K562 (cell line): ENCODE data around the gene ANO2. TPM values are rescaled to one million over a fixed set of nuclear protein-coding genes. Genes with fewer than 3 reads are reported as not detected.

Experiments used
- ATAC-seq: fragments of 200-7000 bp; cut with Tn5 transposase; 3 replicates; pipeline ENCODE4 v1.9.1; 2020; ENCODE audit warnings: moderate library complexity
- BruUV-seq: library from RNA; stranded (reverse); fragments of 400-500 nt; replicated peaks from 2 replicates; lab custom pipeline; 2021; lab: Mats Ljungman, UMichigan
- CTCF ChIA-PET: fragments of 300-600 bp; formaldehyde crosslinking; extraction: SDS; loops from one replicate; lab custom pipeline; 2021; ENCODE audit warnings: low intra/inter-chr PET ratio; lab: Yijun Ruan, JAX
- POLR2A ChIA-PET: fragments of 300-600, 350-650 bp; sonication (Branson Sonifier 250); formaldehyde crosslinking; extraction: SDS; loops from one replicate; lab custom pipeline; 2021; ENCODE audit warnings: antibody characterized with exemption, inconsistent platforms; lab: Yijun Ruan, JAX
- DNase-seq, 4 experiments: peaks; one replicate each; pipeline versions ENCODE4 v3.0.0 to v3.0.0-alpha.2; 2011 to 2018; ENCODE audit warnings: low spot score in 3 of 4, mixed read lengths in 3 of 4; ENCODE audit errors: extremely low read depth in 1 of 4
- FAIRE-seq: peaks from 2 replicates; lab custom pipeline; 2011; peaks lifted over from hg19 to GRCh38; lab: Jason Lieb, UNC
- H2AFZ ChIP-seq: 2 replicates; pipeline ENCODE4 v1.6.0; 2011; ENCODE audit warnings: low read depth, low read length, control low read depth, inconsistent platforms
- H3K27ac ChIP-seq: fragments of 200-600 bp; 3 replicates; pipeline ENCODE4 v1.8.0; 2011; ENCODE audit warnings: low read depth, mild to moderate bottlenecking, control low read depth, inconsistent platforms, low read length, moderate library complexity, mixed read lengths; ENCODE audit errors: extremely low read depth
- H3K27me3 ChIP-seq, 2 experiments: fragments of 300-600 bp in 1 of 2; 2 replicates in 1 of 2; 3 replicates in 1 of 2; pipeline versions ENCODE4 v1.6.0 to v1.8.0; 2011; ENCODE audit warnings: inconsistent platforms in 2 of 2, low read length in 2 of 2, mild to moderate bottlenecking in 1 of 2, mixed read lengths in 1 of 2, moderate library complexity in 1 of 2; ENCODE audit not compliant: control insufficient read depth in 2 of 2, insufficient read depth in 2 of 2
- H3K36me3 ChIP-seq: fragments of 300-600 bp; 3 replicates; pipeline ENCODE4 v1.8.0; 2011; ENCODE audit warnings: mild to moderate bottlenecking, low read length, inconsistent platforms; ENCODE audit not compliant: control insufficient read depth, insufficient read depth
- H3K4me1 ChIP-seq, 2 experiments: fragments of 200-600 bp in 1 of 2; replicated peaks in 1 of 2; 2 replicates in 1 of 2; 3 replicates in 1 of 2; pipeline versions ENCODE4 v1.5.1 to v1.8.0; 2011; ENCODE audit warnings: inconsistent platforms in 2 of 2, low read length in 2 of 2, mild to moderate bottlenecking in 1 of 2, mixed read lengths in 1 of 2, moderate library complexity in 1 of 2; ENCODE audit not compliant: control insufficient read depth in 2 of 2, insufficient read depth in 2 of 2
- H3K4me2 ChIP-seq: 2 replicates; pipeline ENCODE4 v1.6.1; 2011; ENCODE audit warnings: low read length, control low read depth, inconsistent platforms, mixed read lengths; ENCODE audit not compliant: insufficient read depth
- H3K4me3 ChIP-seq: fragments of 200-600 bp; sonication (generic), shearing (Covaris generic); 2 replicates; pipeline ENCODE4 v1.5.1; 2016; ENCODE audit warnings: control low read depth, inconsistent platforms
- H3K79me2 ChIP-seq: fragments of 200-600 bp; 3 replicates; pipeline ENCODE4 v1.8.0; 2011; ENCODE audit warnings: low read length, inconsistent platforms; ENCODE audit not compliant: control insufficient read depth, insufficient read depth
- H3K9ac ChIP-seq, 2 experiments: 2 replicates each; pipeline versions ENCODE4 v1.6.0 to v1.6.1; 2011; ENCODE audit warnings: low read depth in 2 of 2, low read length in 2 of 2, control low read depth in 1 of 2, inconsistent platforms in 1 of 2, mild to moderate bottlenecking in 1 of 2, mixed read lengths in 1 of 2; ENCODE audit not compliant: insufficient read depth in 1 of 2
- H3K9me1 ChIP-seq: one replicate; pipeline ENCODE4 v1.6.0; 2011; ENCODE audit warnings: inconsistent platforms, mild to moderate bottlenecking, low read length, moderate library complexity; ENCODE audit not compliant: control insufficient read depth, insufficient read depth
- H3K9me3 ChIP-seq: replicated peaks from 2 replicates; pipeline ENCODE4 v1.5.1; 2011; ENCODE audit warnings: low read depth, low read length, inconsistent platforms; ENCODE audit not compliant: control insufficient read depth, insufficient read depth
- H4K20me1 ChIP-seq: replicated peaks from 2 replicates; pipeline ENCODE4 v1.6.1; 2011; ENCODE audit warnings: low read length, inconsistent platforms, mixed read lengths; ENCODE audit not compliant: control insufficient read depth, insufficient read depth
- FOSL1 ChIP-seq: fragments of 200-800 bp; sonication (Bioruptor generic); conservative IDR thresholded peaks from 2 replicates; pipeline ENCODE4 v1.6.1; 2016; ENCODE audit warnings: missing genetic modification characterization, missing compliant biosample characterization
- SAFB2 ChIP-seq: fragments of 200-400 bp; formaldehyde crosslinking; IDR thresholded peaks from 2 replicates; pipeline ENCODE4 v1.6.1; 2018; ENCODE audit warnings: borderline replicate concordance, low read length, low read depth, moderate library complexity; ENCODE audit not compliant: severe bottlenecking
- TRIM28 ChIP-seq: fragments of 450-650 bp; IDR thresholded peaks from 2 replicates; pipeline ENCODE4 v1.6.1; 2017
- XRCC5 ChIP-seq: fragments of 200-400 bp; formaldehyde crosslinking; IDR thresholded peaks from 2 replicates; pipeline ENCODE4 v1.6.1; 2017; ENCODE audit warnings: low read depth, mild to moderate bottlenecking, low read length
- ZNF12 ChIP-seq: sonication (generic); formaldehyde crosslinking; IDR thresholded peaks from 2 replicates; pipeline ENCODE4 v1.4.0; 2020; ENCODE audit warnings: mild to moderate bottlenecking, missing genetic modification reagents
- WGBS: fragments of 100-300 bp; shearing (Covaris generic); methylation state at CpG from one replicate; pipeline ENCODE4 v1.1.6; 2016; ENCODE audit warnings: low coverage, mixed read lengths; ENCODE audit not compliant: insufficient coverage; ENCODE audit errors: missing lambda C conversion rate; 5-methylcytosine and 5-hydroxymethylcytosine counted together
- in situ Hi-C: fragments of 300-500 bp; cut with MboI; formaldehyde crosslinking; loops from 4 replicates; pipeline ENCODE4 v1.15.0; 2018; ENCODE audit warnings: inconsistent platforms, mixed read lengths
- intact Hi-C: fragments of 100-400 bp; cut with micrococcal nuclease; formaldehyde crosslinking; loops from 2 replicates; pipeline ENCODE4 v1.14.2; 2022
- polyA plus RNA-seq, 8 experiments: library from polyadenylated mRNA; depleted of rRNA in 4 of 8; stranded (reverse) in 5 of 8; unstranded in 3 of 8; fragments of >200 nt; fragmentation: Nextera tagmentation in 2 of 8; fragmentation: Illumina TruSeq in 1 of 8; extraction: Ambion mirVana in 2 of 8; extraction: Trizol in 1 of 8; gene quantifications; 2 replicates each; pipeline versions ENCODE4 v1.2.1 to v1.2.3, GENCODE V29; 2011 to 2014; ENCODE audit warnings: inconsistent platforms in 1 of 8, missing spikeins in 1 of 8
- total RNA-seq, 7 experiments: library from RNA; depleted of rRNA in 6 of 7; stranded (reverse); fragments of >200 nt in 6 of 7; fragmentation: Illumina TruSeq in 2 of 7; extraction: Trizol in 2 of 7; gene quantifications; 2 replicates each; pipeline versions ENCODE4 v1.2.1 to v1.2.3, GENCODE V29; 2011 to 2021; ENCODE audit warnings: low replicate concordance in 1 of 7
- TF ChIP-seq, protein P1 (sequence below), 2 experiments: fragments of 450-650 bp; conservative IDR thresholded peaks; 2 replicates each; pipeline ENCODE4 v1.6.1; 2017; ENCODE audit warnings: mild to moderate bottlenecking in 2 of 2, moderate library complexity in 2 of 2
- TF ChIP-seq, protein P2 (sequence below): fragments of 250-450 bp; sonication (Bioruptor Pico); IDR thresholded peaks from 2 replicates; pipeline ENCODE4 v1.5.0; 2021

Gene ANO2
- total and polyA plus RNA-seq, 9 of the 15 experiments (the other 6 are each of a cell fraction or from before 2014, with no cell fraction given), result 0.64 TPM; not detected in 8

- in situ Hi-C loops, result no loop called here
- no TSS peak for BruUV-seq
These were observed 364.0 kb downstream of the ANO2 start for GRCh38 chr12:5581019-5581418.

More at GRCh38 chr12:5581019-5581418, 364.0 kb downstream of the ANO2 start:
- H3K27ac ChIP-seq, result no peak overlapping the region
- H3K79me2 ChIP-seq, result no peaks in the 10 kb centered on the region
- no peak overlapping the region for H3K4me2 ChIP-seq
- no peaks in the 10 kb centered on the region for H3K9me1 ChIP-seq
- no peak for ATAC-seq
- POLR2A ChIA-PET, result no interaction called here
- CTCF ChIA-PET, result no interaction called here
- DNase-seq, result no peak
- H3K9ac ChIP-seq, result no peak overlapping the region
- no peak overlapping the region for H2AFZ ChIP-seq
- H4K20me1 ChIP-seq, result no peaks in the 10 kb centered on the region
- H3K27me3 ChIP-seq, result peaks cover 7 to 32% of the 10 kb centered on the region in 2 experiments; a peak in 4 of 5 replicates
- H3K9me3 ChIP-seq, result no peaks in the 10 kb centered on the region
- intact Hi-C loops, result no loop called here
- FAIRE-seq, result no peak
- 3% methylated on average over 3 of the region's 3 CpGs for WGBS
- no peak overlapping the region for H3K4me3 ChIP-seq
- TF ChIP-seq XRCC5, result no peak
- TF ChIP-seq TRIM28, result no peak
- TF ChIP-seq, protein P1, sequence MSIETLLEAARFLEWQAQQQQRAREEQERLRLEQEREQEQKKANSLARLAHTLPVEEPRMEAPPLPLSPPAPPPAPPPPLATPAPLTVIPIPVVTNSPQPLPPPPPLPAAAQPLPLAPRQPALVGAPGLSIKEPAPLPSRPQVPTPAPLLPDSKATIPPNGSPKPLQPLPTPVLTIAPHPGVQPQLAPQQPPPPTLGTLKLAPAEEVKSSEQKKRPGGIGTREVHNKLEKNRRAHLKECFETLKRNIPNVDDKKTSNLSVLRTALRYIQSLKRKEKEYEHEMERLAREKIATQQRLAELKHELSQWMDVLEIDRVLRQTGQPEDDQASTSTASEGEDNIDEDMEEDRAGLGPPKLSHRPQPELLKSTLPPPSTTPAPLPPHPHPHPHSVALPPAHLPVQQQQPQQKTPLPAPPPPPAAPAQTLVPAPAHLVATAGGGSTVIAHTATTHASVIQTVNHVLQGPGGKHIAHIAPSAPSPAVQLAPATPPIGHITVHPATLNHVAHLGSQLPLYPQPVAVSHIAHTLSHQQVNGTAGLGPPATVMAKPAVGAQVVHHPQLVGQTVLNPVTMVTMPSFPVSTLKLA (conservative IDR thresholded peaks at IDR 0.05), result no peak
- no peak for TF ChIP-seq ZNF12 (CRISPR knock-in tag)
- no peak for TF ChIP-seq FOSL1 (tag)
- TF ChIP-seq, protein P2, sequence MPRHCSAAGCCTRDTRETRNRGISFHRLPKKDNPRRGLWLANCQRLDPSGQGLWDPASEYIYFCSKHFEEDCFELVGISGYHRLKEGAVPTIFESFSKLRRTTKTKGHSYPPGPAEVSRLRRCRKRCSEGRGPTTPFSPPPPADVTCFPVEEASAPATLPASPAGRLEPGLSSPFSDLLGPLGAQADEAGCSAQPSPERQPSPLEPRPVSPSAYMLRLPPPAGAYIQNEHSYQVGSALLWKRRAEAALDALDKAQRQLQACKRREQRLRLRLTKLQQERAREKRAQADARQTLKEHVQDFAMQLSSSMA (CRISPR knock-in tag), result no peak
- no peak for TF ChIP-seq SAFB2
- H3K36me3 ChIP-seq, result no peaks in the 10 kb centered on the region
- H3K4me1 ChIP-seq, result no peaks in the 10 kb centered on the region
